H9 (cell line): ENCODE results near the gene ZNHIT1. TPM values are rescaled to one million over a fixed set of nuclear protein-coding genes. Genes with fewer than 3 reads are reported as not detected.

Experiments used
- DNase-seq: peaks from one replicate; pipeline ENCODE4 v3.0.0-alpha.2; 2017
- H2AFZ ChIP-seq: one replicate; pipeline ENCODE4 v1.6.1; 2013; ENCODE audit warnings: mild to moderate bottlenecking, low read length, control low read depth, moderate library complexity
- H2AK5ac ChIP-seq: 2 replicates; pipeline ENCODE4 v1.6.1; 2013; ENCODE audit warnings: low read length, control low read depth, mixed read lengths; ENCODE audit not compliant: insufficient read length
- H2BK120ac ChIP-seq: one replicate; pipeline ENCODE4 v1.6.1; 2013; ENCODE audit warnings: low read depth, mild to moderate bottlenecking, low read length, control low read depth, inconsistent platforms; ENCODE audit not compliant: poor library complexity, severe bottlenecking
- H2BK12ac ChIP-seq: 2 replicates; pipeline ENCODE4 v1.6.1; 2013; ENCODE audit warnings: low read length, control low read depth, mixed read lengths, low read depth; ENCODE audit not compliant: insufficient read length
- H2BK15ac ChIP-seq: 2 replicates; pipeline ENCODE4 v1.6.1; 2013; ENCODE audit warnings: low read depth, low read length, control low read depth
- H2BK20ac ChIP-seq: one replicate; pipeline ENCODE4 v1.6.1; 2013; ENCODE audit warnings: low read depth, mild to moderate bottlenecking, low read length, control low read depth, inconsistent platforms; ENCODE audit not compliant: poor library complexity, severe bottlenecking
- H2BK5ac ChIP-seq: 2 replicates; pipeline ENCODE4 v1.6.1; 2013; ENCODE audit warnings: low read length, control low read depth, mixed read lengths; ENCODE audit not compliant: insufficient read length
- H3K14ac ChIP-seq: 2 replicates; pipeline ENCODE4 v1.6.1; 2013; ENCODE audit warnings: low read length, control low read depth; ENCODE audit not compliant: insufficient read depth
- H3K18ac ChIP-seq: 2 replicates; pipeline ENCODE4 v1.6.1; 2013; ENCODE audit warnings: low read depth, mild to moderate bottlenecking, mixed read lengths, low read length, control low read depth; ENCODE audit not compliant: insufficient read length
- H3K23ac ChIP-seq: 2 replicates; pipeline ENCODE4 v1.6.1; 2013; ENCODE audit warnings: low read length, control low read depth, mixed read lengths, low read depth; ENCODE audit not compliant: insufficient read length
- H3K23me2 ChIP-seq: 2 replicates; pipeline ENCODE4 v1.6.1; 2013; ENCODE audit warnings: low read depth, mild to moderate bottlenecking, mixed read lengths, low read length, control low read depth; ENCODE audit not compliant: insufficient read length, poor library complexity, severe bottlenecking
- H3K27ac ChIP-seq: 2 replicates; pipeline ENCODE4 v1.5.1; 2013; ENCODE audit warnings: low read length, control low read depth, mixed read lengths, low read depth; ENCODE audit not compliant: insufficient read length
- H3K27me3 ChIP-seq: 2 replicates; pipeline ENCODE4 v1.6.1; 2013; ENCODE audit warnings: low read length, control low read depth, inconsistent platforms; ENCODE audit not compliant: insufficient read depth
- H3K4ac ChIP-seq: 2 replicates; pipeline ENCODE4 v1.6.1; 2013; ENCODE audit warnings: low read depth, mild to moderate bottlenecking, control low read depth, inconsistent platforms, low read length, moderate library complexity
- H3K4me1 ChIP-seq: 2 replicates; pipeline ENCODE4 v1.6.1; 2013; ENCODE audit warnings: low read length, control low read depth, inconsistent platforms; ENCODE audit not compliant: insufficient read depth
- H3K4me2 ChIP-seq: 2 replicates; pipeline ENCODE4 v1.6.1; 2013; ENCODE audit warnings: low read length, control low read depth, mixed read lengths; ENCODE audit not compliant: insufficient read length, insufficient read depth
- H3K56ac ChIP-seq: 2 replicates; pipeline ENCODE4 v1.6.1; 2013; ENCODE audit warnings: low read depth, mild to moderate bottlenecking, mixed read lengths, low read length, control low read depth; ENCODE audit not compliant: insufficient read length
- H3K79me1 ChIP-seq: 2 replicates; pipeline ENCODE4 v1.6.1; 2013; ENCODE audit warnings: low read depth, mild to moderate bottlenecking, moderate library complexity, low read length, control low read depth, inconsistent platforms; ENCODE audit not compliant: insufficient read depth, poor library complexity, severe bottlenecking
- H3K79me2 ChIP-seq: 2 replicates; pipeline ENCODE4 v1.6.1; 2013; ENCODE audit warnings: low read length, control low read depth, inconsistent platforms; ENCODE audit not compliant: insufficient read depth
- H3K9ac ChIP-seq: 2 replicates; pipeline ENCODE4 v1.6.1; 2013; ENCODE audit warnings: low read length, control low read depth, mixed read lengths; ENCODE audit not compliant: insufficient read length; ENCODE audit errors: extremely low read depth
- H3K9me3 ChIP-seq: one replicate; pipeline ENCODE4 v1.6.1; 2013; ENCODE audit warnings: low read depth, low read length, inconsistent platforms; ENCODE audit not compliant: control insufficient read depth
- H3T11ph ChIP-seq: one replicate; pipeline ENCODE4 v1.6.1; 2013; ENCODE audit warnings: mild to moderate bottlenecking, low read length, control low read depth, inconsistent platforms
- H4K20me1 ChIP-seq: one replicate; pipeline ENCODE4 v1.6.1; 2013; ENCODE audit not compliant: control insufficient read depth, insufficient read length, insufficient read depth
- H4K5ac ChIP-seq: 2 replicates; pipeline ENCODE4 v1.6.1; 2013; ENCODE audit warnings: low read depth, mild to moderate bottlenecking, mixed read lengths, low read length, control low read depth; ENCODE audit not compliant: insufficient read length
- H4K8ac ChIP-seq: replicated peaks from 2 replicates; pipeline ENCODE4 v1.6.1; 2013; ENCODE audit warnings: low read length, control low read depth, mixed read lengths, low read depth; ENCODE audit not compliant: insufficient read length
- H4K91ac ChIP-seq: 2 replicates; pipeline ENCODE4 v1.6.1; 2013; ENCODE audit warnings: low read depth, mild to moderate bottlenecking, moderate library complexity, mixed read lengths, low read length, control low read depth; ENCODE audit not compliant: insufficient read length
- H3K27ac Mint-ChIP-seq, 3 experiments: 2 replicates in 2 of 3; 3 replicates in 1 of 3; pipeline ENCODE4 v1.8.0; 2020 to 2021; ENCODE audit warnings: mixed read lengths in 3 of 3, mild to moderate bottlenecking in 1 of 3, moderate library complexity in 1 of 3
- H3K27me3 Mint-ChIP-seq: 2 replicates; pipeline ENCODE4 v1.8.0; 2021; ENCODE audit warnings: low read depth, mild to moderate bottlenecking, moderate library complexity, mixed read lengths
- H3K36me3 Mint-ChIP-seq, 3 experiments: 2 replicates in 2 of 3; 3 replicates in 1 of 3; pipeline ENCODE4 v1.8.0; 2020 to 2021; ENCODE audit warnings: low read depth in 3 of 3, mixed read lengths in 3 of 3; ENCODE audit not compliant: insufficient read depth in 1 of 3
- H3K4me1 Mint-ChIP-seq, 2 experiments: 2 replicates each; pipeline ENCODE4 v1.8.0; 2020; ENCODE audit warnings: mixed read lengths in 2 of 2
- H3K4me3 Mint-ChIP-seq, 2 experiments: 2 replicates in 1 of 2; 3 replicates in 1 of 2; pipeline ENCODE4 v1.8.0; 2020 to 2021; ENCODE audit warnings: mild to moderate bottlenecking in 2 of 2, mixed read lengths in 2 of 2, moderate library complexity in 1 of 2
- H3K9me3 Mint-ChIP-seq, 2 experiments: 2 replicates in 1 of 2; 3 replicates in 1 of 2; pipeline ENCODE4 v1.8.0; 2020; ENCODE audit warnings: mild to moderate bottlenecking in 2 of 2, mixed read lengths in 2 of 2, moderate library complexity in 1 of 2
- CTCF ChIP-seq: fragments of 200-600 bp; sonication (generic); conservative IDR thresholded peaks from 3 replicates; pipeline ENCODE4 v1.8.0; 2021; ENCODE audit warnings: antibody characterized with exemption, mild to moderate bottlenecking
- WGBS: extraction: QIAGEN DNeasy Blood & Tissue Kit; methylation state at CpG from one replicate; pipeline ENCODE4 v1.1.7; 2013; ENCODE audit warnings: missing lambda C conversion rate, low lambda C conversion rate, mixed read lengths; ENCODE audit not compliant: insufficient read length; ENCODE audit errors: extremely low coverage; 5-methylcytosine and 5-hydroxymethylcytosine counted together
- total RNA-seq: library from RNA; stranded (reverse); gene quantifications from 2 replicates; pipeline ENCODE4 v1.2.1, GENCODE V29; 2021

Gene ZNHIT1
- total RNA-seq, 1 experiment from 2014 or later, result 52.7 TPM

GRCh38 chr7:101189109-101189508 is 28.9 kb upstream of the ZNHIT1 start:
- Histone ChIP-seq H3T11ph (no peak overlapping the region), H4K20me1 (no peaks in the 10 kb centered on the region), H4K8ac (no peak overlapping the region), H3K4me1 (peaks cover 2% of the 10 kb centered on the region; the same call in 1 of the 2 replicates), H3K18ac (no peak overlapping the region), H2BK15ac (no peak overlapping the region), H4K91ac (no peak overlapping the region), H3K4me2 (no peak overlapping the region), H2BK12ac (no peak overlapping the region), H3K56ac (no peak overlapping the region), H3K4ac (no peak overlapping the region), H3K23ac (no peak overlapping the region), H2BK120ac (no peak overlapping the region), H3K14ac (no peak overlapping the region), H3K27me3 (no peaks in the 10 kb centered on the region), H3K79me1 (no peaks in the 10 kb centered on the region), H3K27ac (no peak overlapping the region), H3K79me2 (no peaks in the 10 kb centered on the region), H2BK20ac (no peak overlapping the region), H2AFZ (no peak overlapping the region), H3K23me2 (no peaks in the 10 kb centered on the region), H2AK5ac (no peak overlapping the region), H2BK5ac (no peak overlapping the region), H3K9ac (no peak overlapping the region), H3K9me3 (no peaks in the 10 kb centered on the region), H4K5ac (no peak overlapping the region)
- Mint-ChIP-seq H3K27me3 (peaks cover 5% of the 10 kb centered on the region), H3K27ac (no peak overlapping the region; a peak in 1 of 7 replicates), H3K4me1 (no peaks in the 10 kb centered on the region), H3K9me3 (no peaks in the 10 kb centered on the region), H3K36me3 (no peaks in the 10 kb centered on the region), H3K4me3 (no peak overlapping the region)
- no CpG with 5 or more reads among the region's 8 CpGs for WGBS
- no peak for DNase-seq
- no peak for TF ChIP-seq CTCF
